Lower lobe of right lung (tissue), 2 donors: ENCODE data around the gene ZRSR2. TPM values are rescaled to one million over a fixed set of nuclear protein-coding genes. Genes with fewer than 3 reads are reported as not detected.
A peak's percentile ranks its signal among the peaks of the same experiment; 100 is the strongest.

ENCODE experiments used
- ATAC-seq, 2 donors: fragments of 200-7000 bp; cut with Tn5 transposase; one replicate each; pipeline ENCODE4 v1.9.1; 2020 to 2022; ENCODE audit warnings: mild to moderate bottlenecking in 2 of 2, moderate library complexity in 2 of 2
- DNase-seq: peaks from one replicate; pipeline ENCODE4 v3.0.0-alpha.2; 2020
- H3K27ac ChIP-seq: fragments of 200-600 bp; one replicate; pipeline ENCODE4 v1.8.0; 2022
- H3K27me3 ChIP-seq: fragments of 200-600 bp; one replicate; pipeline ENCODE4 v1.8.0; 2022; ENCODE audit warnings: low read depth
- H3K36me3 ChIP-seq: fragments of 200-600 bp; one replicate; pipeline ENCODE4 v1.8.0; 2022; ENCODE audit warnings: mild to moderate bottlenecking
- H3K4me1 ChIP-seq: fragments of 200-600 bp; one replicate; pipeline ENCODE4 v1.8.0; 2022
- H3K4me3 ChIP-seq: fragments of 200-600 bp; one replicate; pipeline ENCODE4 v1.8.0; 2022; ENCODE audit warnings: mild to moderate bottlenecking
- H3K9me3 ChIP-seq: fragments of 200-600 bp; one replicate; pipeline ENCODE4 v1.8.0; 2022
- intact Hi-C: fragments of 100-400 bp; cut with DNase I; formaldehyde crosslinking; loops from one replicate; pipeline ENCODE4 v1.11.0; 2022
- total RNA-seq: library from RNA; stranded (reverse); fragmentation: NEBNext Ultra II Directional; extraction: Animal tissue kit (Norgen Biotek cat#: 25700); gene quantifications from one replicate; pipeline ENCODE4 v1.2.1, GENCODE V29; 2021
- TF ChIP-seq, protein P1 (sequence below): fragments of 200-600 bp; IDR thresholded peaks from one replicate; pipeline ENCODE4 v1.8.0; 2022; ENCODE audit warnings: antibody characterized with exemption, mild to moderate bottlenecking
- donor health status: DM: no; HTN: yes; CAD: no; lungs with severe emphysema.

Gene ZRSR2
- total RNA-seq, 1 donor from 2014 or later, result 11.3 TPM

DNA sequence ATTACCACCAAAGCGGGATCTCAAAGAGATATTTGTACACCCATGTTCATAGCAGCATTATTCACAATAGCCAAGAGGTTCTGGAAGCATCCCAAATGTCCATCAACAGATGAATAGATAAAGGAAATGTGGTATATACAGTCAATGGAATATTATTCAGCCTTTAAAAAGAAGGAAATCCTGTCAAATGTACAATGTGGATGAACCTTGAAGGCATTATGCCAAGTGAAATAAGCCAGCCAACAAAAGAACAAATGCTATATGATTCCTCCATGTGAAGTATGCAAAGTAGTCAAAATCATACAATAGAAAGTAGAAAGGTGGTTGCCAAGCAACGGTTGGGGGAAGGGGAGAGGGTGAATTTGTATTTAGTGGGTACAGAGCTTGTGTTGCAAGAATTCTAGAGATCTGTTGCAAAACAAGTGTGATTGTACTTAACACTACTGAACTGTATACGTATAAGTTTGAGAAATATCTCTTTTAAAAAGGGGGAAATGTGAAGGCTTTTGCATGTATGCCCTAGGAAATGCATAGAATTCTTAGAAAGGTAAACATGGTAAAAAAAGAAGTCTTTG, 5.0 kb upstream of the ZRSR2 start:
- H3K4me1 ChIP-seq, result no peaks in the 10 kb centered on the region
- intact Hi-C loops, result no loop called here
- peaks cover 26% of the 10 kb centered on the region for H3K36me3 ChIP-seq
- TF ChIP-seq, protein P1, sequence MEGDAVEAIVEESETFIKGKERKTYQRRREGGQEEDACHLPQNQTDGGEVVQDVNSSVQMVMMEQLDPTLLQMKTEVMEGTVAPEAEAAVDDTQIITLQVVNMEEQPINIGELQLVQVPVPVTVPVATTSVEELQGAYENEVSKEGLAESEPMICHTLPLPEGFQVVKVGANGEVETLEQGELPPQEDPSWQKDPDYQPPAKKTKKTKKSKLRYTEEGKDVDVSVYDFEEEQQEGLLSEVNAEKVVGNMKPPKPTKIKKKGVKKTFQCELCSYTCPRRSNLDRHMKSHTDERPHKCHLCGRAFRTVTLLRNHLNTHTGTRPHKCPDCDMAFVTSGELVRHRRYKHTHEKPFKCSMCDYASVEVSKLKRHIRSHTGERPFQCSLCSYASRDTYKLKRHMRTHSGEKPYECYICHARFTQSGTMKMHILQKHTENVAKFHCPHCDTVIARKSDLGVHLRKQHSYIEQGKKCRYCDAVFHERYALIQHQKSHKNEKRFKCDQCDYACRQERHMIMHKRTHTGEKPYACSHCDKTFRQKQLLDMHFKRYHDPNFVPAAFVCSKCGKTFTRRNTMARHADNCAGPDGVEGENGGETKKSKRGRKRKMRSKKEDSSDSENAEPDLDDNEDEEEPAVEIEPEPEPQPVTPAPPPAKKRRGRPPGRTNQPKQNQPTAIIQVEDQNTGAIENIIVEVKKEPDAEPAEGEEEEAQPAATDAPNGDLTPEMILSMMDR, result no peak
- H3K27ac ChIP-seq, result no peak overlapping the region
- H3K27me3 ChIP-seq, result no peaks in the 10 kb centered on the region
- ATAC-seq, result no peak
- H3K4me3 ChIP-seq, result no peak overlapping the region
- DNase-seq, result no peak
- H3K9me3 ChIP-seq, result no peaks in the 10 kb centered on the region

GRCh38 chrX:15786915-15787314, 3.4 kb upstream of the ZRSR2 start:
- Histone ChIP-seq H3K27me3 (no peaks in the 10 kb centered on the region), H3K36me3 (peaks cover 14% of the 10 kb centered on the region), H3K9me3 (no peaks in the 10 kb centered on the region), H3K4me3 (no peak overlapping the region), H3K4me1 (peaks cover 6% of the 10 kb centered on the region), H3K27ac (no peak overlapping the region)
- TF ChIP-seq, protein P1, result no peak
- peak; percentile 52 for DNase-seq
- intact Hi-C loops, result no loop called here
- ATAC-seq, result peak in 1 of 2 donors; percentile 52

DNA sequence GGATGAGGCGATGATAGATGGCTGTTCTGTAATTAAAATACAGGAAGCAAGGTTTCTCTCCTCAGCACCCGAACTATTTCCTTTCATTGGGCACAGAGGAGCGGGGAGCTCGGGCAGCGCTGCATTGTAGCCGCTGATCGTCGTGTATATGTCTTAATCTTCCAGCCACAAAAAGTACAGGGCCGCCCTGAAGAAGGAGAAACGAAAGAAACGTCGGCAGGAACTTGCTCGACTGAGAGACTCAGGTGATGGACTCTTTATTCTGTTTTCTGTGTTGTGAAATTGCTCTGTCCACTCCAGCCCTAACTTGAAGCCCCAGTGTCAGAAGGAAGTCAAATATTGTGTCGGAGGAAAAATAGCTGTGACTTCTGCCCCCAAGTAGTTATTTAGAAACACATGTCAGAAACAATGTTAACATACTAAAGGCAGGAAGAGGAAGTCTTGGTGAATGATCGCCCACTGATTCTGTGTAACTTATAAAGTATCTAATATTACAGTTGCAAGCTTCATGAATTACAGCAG, 546 bp downstream of the ZRSR2 start:
- Histone ChIP-seq H3K4me1 (peaks cover 6% of the 10 kb centered on the region), H3K9me3 (no peaks in the 10 kb centered on the region), H3K36me3 (peaks cover 7% of the 10 kb centered on the region), H3K4me3 (peak overlapping the region; percentile 73), H3K27ac (peak overlapping the region; percentile 87), H3K27me3 (no peaks in the 10 kb centered on the region)
- TF ChIP-seq, protein P1, result no peak
- peak; percentile 36 to 48 for ATAC-seq
- no peak for DNase-seq
- intact Hi-C loops, result no loop called here

GRCh38 chrX:15797707-15798106, 7.4 kb downstream of the ZRSR2 start:
- Histone ChIP-seq H3K27ac (no peak overlapping the region), H3K4me1 (no peaks in the 10 kb centered on the region), H3K9me3 (no peaks in the 10 kb centered on the region), H3K4me3 (no peak overlapping the region), H3K36me3 (peaks cover 16% of the 10 kb centered on the region), H3K27me3 (no peaks in the 10 kb centered on the region)
- intact Hi-C loops, result no loop called here
- TF ChIP-seq, protein P1, result no peak
- no peak for ATAC-seq
- no peak for DNase-seq

DNA sequence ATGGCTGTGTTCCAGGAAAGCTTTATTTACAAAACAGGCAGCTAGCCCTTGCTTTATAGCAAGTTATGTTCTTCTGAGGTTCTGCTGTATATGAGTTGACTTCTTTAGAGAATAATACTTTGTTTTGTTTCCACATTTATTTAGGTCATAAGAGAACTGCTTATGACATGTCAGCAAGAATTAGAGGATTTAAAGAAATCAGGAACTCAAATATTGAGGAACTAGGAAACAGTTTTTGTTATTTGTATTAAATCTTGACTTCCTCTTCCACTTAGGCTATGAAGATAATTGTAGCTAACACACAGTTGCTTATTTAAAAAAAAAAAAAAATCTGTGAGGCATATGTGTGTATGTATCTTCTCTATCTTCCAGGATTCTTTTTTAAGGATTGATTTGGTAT, 14.3 kb downstream of the ZRSR2 start:
- Histone ChIP-seq H3K9me3 (no peaks in the 10 kb centered on the region), H3K4me1 (no peaks in the 10 kb centered on the region), H3K36me3 (peaks cover 46% of the 10 kb centered on the region), H3K27ac (peak overlapping the region; percentile 46), H3K4me3 (no peak overlapping the region), H3K27me3 (no peaks in the 10 kb centered on the region)
- DNase-seq, result no peak
- intact Hi-C loops, result no loop called here
- ATAC-seq, result no peak
- TF ChIP-seq, protein P1, result no peak
